Measurements from ENCODE around the gene DUOXA1.
A peak's percentile ranks its signal among the peaks of the same experiment; 100 is the strongest.

Gene DUOXA1

GRCh38 chr15:45134046-45134445 is 4.4 kb upstream of the DUOXA1 start:
- no peaks in the 10 kb centered on the region for H3K9me3 ChIP-seq (ENCODE audit: control insufficient read depth, low read length)
- no peak overlapping the region for H2BK12ac ChIP-seq (ENCODE audit: low read length in 2 of 2)
- H2BK15ac ChIP-seq (ENCODE audit: low read depth, poor library complexity, severe bottlenecking) = no peak overlapping the region
- no peak overlapping the region for H3K23ac ChIP-seq (ENCODE audit: low read length in 2 of 2)
- no peak overlapping the region for H2BK120ac ChIP-seq (ENCODE audit: low read depth, low read length)
- no peak overlapping the region for H3K4ac ChIP-seq (ENCODE audit: low read depth in 1 of 2, low read length in 2 of 2)
- peaks cover 11% of the 10 kb centered on the region for H3K4me1 ChIP-seq (ENCODE audit: control insufficient read depth, insufficient read depth, low read depth, low read length)
- WGBS = 84% methylated on average over 4 of the region's 7 CpGs
- H3K4me2 ChIP-seq (ENCODE audit: low read length, poor library complexity, severe bottlenecking) = no peak overlapping the region
- H3K18ac ChIP-seq (ENCODE audit: low read depth in 1 of 2, low read length in 2 of 2) = no peak overlapping the region
- no peak for DNase-seq
- H2BK5ac ChIP-seq (ENCODE audit: low read depth, low read length, poor library complexity, severe bottlenecking) = no peak overlapping the region
- H2AK5ac ChIP-seq (ENCODE audit: low read length, severe bottlenecking) = no peak overlapping the region
- H4K91ac ChIP-seq (ENCODE audit: low read length) = no peak overlapping the region
- H3K9ac ChIP-seq (ENCODE audit: low read length) = no peak overlapping the region
- peaks cover 67 to 82% of the 10 kb centered on the region in 2 experiments for H3K27me3 ChIP-seq (ENCODE audit: control insufficient read depth in 1 of 2, insufficient read depth in 1 of 2, low read length in 2 of 2)
- no peak overlapping the region for H4K8ac ChIP-seq (ENCODE audit: low read length)
- no peak overlapping the region for H3K27ac ChIP-seq (ENCODE audit: low read length, poor library complexity, severe bottlenecking)
- no peak overlapping the region for H2AFZ ChIP-seq (ENCODE audit: low read depth, low read length)
- H3K4me3 ChIP-seq (ENCODE audit: insufficient read depth in 1 of 2, low read depth in 1 of 2, low read length in 2 of 2) = no peak overlapping the region
- H3K36me3 ChIP-seq (ENCODE audit: control insufficient read depth in 1 of 2, insufficient read depth in 2 of 2, low read depth in 1 of 2, low read length in 2 of 2) = no peaks in the 10 kb centered on the region
- H3K79me1 ChIP-seq (replicated peaks; ENCODE audit: low read length, poor library complexity, severe bottlenecking) = no peaks in the 10 kb centered on the region
- no peak overlapping the region for H3K14ac ChIP-seq (ENCODE audit: low read length in 2 of 2)

- Histone ChIP-seq H4K91ac (ENCODE audit: low read length) (no peak overlapping the region), H2BK120ac (ENCODE audit: low read depth, low read length) (no peak overlapping the region), H2BK15ac (ENCODE audit: low read depth, poor library complexity, severe bottlenecking) (no peak overlapping the region), H4K8ac (ENCODE audit: low read length) (no peak overlapping the region), H2BK5ac (ENCODE audit: low read depth, low read length, poor library complexity, severe bottlenecking) (no peak overlapping the region), H3K9me3 (ENCODE audit: control insufficient read depth, low read length) (no peaks in the 10 kb centered on the region), H3K4ac (ENCODE audit: low read depth in 1 of 2, low read length in 2 of 2) (no peak overlapping the region), H3K4me1 (ENCODE audit: control insufficient read depth, insufficient read depth, low read depth, low read length) (peaks cover 15% of the 10 kb centered on the region), H3K14ac (ENCODE audit: low read length in 2 of 2) (peak overlapping the region in 1 of 2 experiments; percentile 29), H3K27me3 (ENCODE audit: control insufficient read depth in 1 of 2, insufficient read depth in 1 of 2, low read length in 2 of 2) (peaks cover 72 to 85% of the 10 kb centered on the region in 2 experiments), H3K23ac (ENCODE audit: low read length in 2 of 2) (no peak overlapping the region), H2BK12ac (ENCODE audit: low read length in 2 of 2) (no peak overlapping the region), H2AK5ac (ENCODE audit: low read length, severe bottlenecking) (no peak overlapping the region), H3K4me3 (ENCODE audit: insufficient read depth in 1 of 2, low read depth in 1 of 2, low read length in 2 of 2) (no peak overlapping the region), H3K79me1 (replicated peaks; ENCODE audit: low read length, poor library complexity, severe bottlenecking) (no peaks in the 10 kb centered on the region), H2AFZ (ENCODE audit: low read depth, low read length) (no peak overlapping the region), H3K27ac (ENCODE audit: low read length, poor library complexity, severe bottlenecking) (no peak overlapping the region), H3K18ac (ENCODE audit: low read depth in 1 of 2, low read length in 2 of 2) (no peak overlapping the region), H3K4me2 (ENCODE audit: low read length, poor library complexity, severe bottlenecking) (no peak overlapping the region), H3K36me3 (ENCODE audit: control insufficient read depth in 1 of 2, insufficient read depth in 2 of 2, low read depth in 1 of 2, low read length in 2 of 2) (no peaks in the 10 kb centered on the region), H3K9ac (ENCODE audit: low read length) (no peak overlapping the region)
- WGBS = 61% methylated on average over 3 of the region's 5 CpGs
- DNase-seq = no peak
These were observed 3.9 kb upstream of the DUOXA1 start for GRCh38 chr15:45133561-45133920.

- no peak overlapping the region for H2BK5ac ChIP-seq (ENCODE audit: low read depth, low read length, poor library complexity, severe bottlenecking)
- peaks cover 15% of the 10 kb centered on the region for H3K4me1 ChIP-seq (ENCODE audit: control insufficient read depth, insufficient read depth, low read depth, low read length)
- WGBS = 60% methylated on average over 2 of the region's 3 CpGs
- H3K14ac ChIP-seq (ENCODE audit: low read length in 2 of 2) = no peak overlapping the region
- no peak overlapping the region for H2AK5ac ChIP-seq (ENCODE audit: low read length, severe bottlenecking)
- DNase-seq = no peak
- no peak overlapping the region for H4K8ac ChIP-seq (ENCODE audit: low read length)
- no peak overlapping the region for H2BK120ac ChIP-seq (ENCODE audit: low read depth, low read length)
- H3K36me3 ChIP-seq (ENCODE audit: control insufficient read depth in 1 of 2, insufficient read depth in 2 of 2, low read depth in 1 of 2, low read length in 2 of 2) = no peaks in the 10 kb centered on the region
- H2AFZ ChIP-seq (ENCODE audit: low read depth, low read length) = no peak overlapping the region
- H2BK12ac ChIP-seq (ENCODE audit: low read length in 2 of 2) = no peak overlapping the region
- no peak overlapping the region for H3K23ac ChIP-seq (ENCODE audit: low read length in 2 of 2)
- H3K9ac ChIP-seq (ENCODE audit: low read length) = no peak overlapping the region
- H3K9me3 ChIP-seq (ENCODE audit: control insufficient read depth, low read length) = no peaks in the 10 kb centered on the region
- no peak overlapping the region for H3K18ac ChIP-seq (ENCODE audit: low read depth in 1 of 2, low read length in 2 of 2)
- H3K27ac ChIP-seq (ENCODE audit: low read length, poor library complexity, severe bottlenecking) = no peak overlapping the region
- H2BK15ac ChIP-seq (ENCODE audit: low read depth, poor library complexity, severe bottlenecking) = no peak overlapping the region
- H3K27me3 ChIP-seq (ENCODE audit: control insufficient read depth in 1 of 2, insufficient read depth in 1 of 2, low read length in 2 of 2) = peaks cover 75 to 85% of the 10 kb centered on the region in 2 experiments
- H3K4me2 ChIP-seq (ENCODE audit: low read length, poor library complexity, severe bottlenecking) = no peak overlapping the region
- H3K4ac ChIP-seq (ENCODE audit: low read depth in 1 of 2, low read length in 2 of 2) = no peak overlapping the region
- H4K91ac ChIP-seq (ENCODE audit: low read length) = no peak overlapping the region
- H3K4me3 ChIP-seq (ENCODE audit: insufficient read depth in 1 of 2, low read depth in 1 of 2, low read length in 2 of 2) = peak overlapping the region in 1 of 2 experiments; percentile 5
- no peaks in the 10 kb centered on the region for H3K79me1 ChIP-seq (replicated peaks; ENCODE audit: low read length, poor library complexity, severe bottlenecking)
These were observed 3.3 kb upstream of the DUOXA1 start for GRCh38 chr15:45132844-45133560.

- Histone ChIP-seq H2BK12ac (ENCODE audit: low read length in 2 of 2) (no peak overlapping the region), H2AK5ac (ENCODE audit: low read length, severe bottlenecking) (no peak overlapping the region), H4K8ac (ENCODE audit: low read length) (no peak overlapping the region), H3K9ac (ENCODE audit: low read length) (no peak overlapping the region), H3K4me3 (ENCODE audit: insufficient read depth in 1 of 2, low read depth in 1 of 2, low read length in 2 of 2) (no peak overlapping the region), H3K23ac (ENCODE audit: low read length in 2 of 2) (no peak overlapping the region), H3K18ac (ENCODE audit: low read depth in 1 of 2, low read length in 2 of 2) (no peak overlapping the region), H3K14ac (ENCODE audit: low read length in 2 of 2) (no peak overlapping the region), H3K27me3 (ENCODE audit: control insufficient read depth in 1 of 2, insufficient read depth in 1 of 2, low read length in 2 of 2) (peaks cover 73 to 85% of the 10 kb centered on the region in 2 experiments), H3K27ac (ENCODE audit: low read length, poor library complexity, severe bottlenecking) (no peak overlapping the region), H3K79me1 (replicated peaks; ENCODE audit: low read length, poor library complexity, severe bottlenecking) (no peaks in the 10 kb centered on the region), H3K4ac (ENCODE audit: low read depth in 1 of 2, low read length in 2 of 2) (no peak overlapping the region), H3K36me3 (ENCODE audit: control insufficient read depth in 1 of 2, insufficient read depth in 2 of 2, low read depth in 1 of 2, low read length in 2 of 2) (no peaks in the 10 kb centered on the region), H2BK15ac (ENCODE audit: low read depth, poor library complexity, severe bottlenecking) (no peak overlapping the region), H3K9me3 (ENCODE audit: control insufficient read depth, low read length) (no peaks in the 10 kb centered on the region), H2AFZ (ENCODE audit: low read depth, low read length) (no peak overlapping the region), H4K91ac (ENCODE audit: low read length) (no peak overlapping the region), H2BK120ac (ENCODE audit: low read depth, low read length) (no peak overlapping the region), H3K4me1 (ENCODE audit: control insufficient read depth, insufficient read depth, low read depth, low read length) (peaks cover 15% of the 10 kb centered on the region), H2BK5ac (ENCODE audit: low read depth, low read length, poor library complexity, severe bottlenecking) (no peak overlapping the region), H3K4me2 (ENCODE audit: low read length, poor library complexity, severe bottlenecking) (no peak overlapping the region)
- WGBS = 86% methylated on average over 3 of the region's 3 CpGs
- no peak for DNase-seq
These were observed 1.8 kb upstream of the DUOXA1 start for GRCh38 chr15:45131510-45131909.

Data from mesenchymal stem cell (in vitro differentiated cells and primary cell).